ENCODE data around the gene ARHGEF28. TPM values are rescaled to one million over a fixed set of nuclear protein-coding genes. Genes with fewer than 3 reads are reported as not detected.

ARHGEF28 gene
- total and polyA plus RNA-seq, 2 of the 13 experiments (the other 11 are each of a cell fraction or from before 2014, with no cell fraction given): 17.4 to 34.1 TPM

- TF ChIP-seq, protein P1, sequence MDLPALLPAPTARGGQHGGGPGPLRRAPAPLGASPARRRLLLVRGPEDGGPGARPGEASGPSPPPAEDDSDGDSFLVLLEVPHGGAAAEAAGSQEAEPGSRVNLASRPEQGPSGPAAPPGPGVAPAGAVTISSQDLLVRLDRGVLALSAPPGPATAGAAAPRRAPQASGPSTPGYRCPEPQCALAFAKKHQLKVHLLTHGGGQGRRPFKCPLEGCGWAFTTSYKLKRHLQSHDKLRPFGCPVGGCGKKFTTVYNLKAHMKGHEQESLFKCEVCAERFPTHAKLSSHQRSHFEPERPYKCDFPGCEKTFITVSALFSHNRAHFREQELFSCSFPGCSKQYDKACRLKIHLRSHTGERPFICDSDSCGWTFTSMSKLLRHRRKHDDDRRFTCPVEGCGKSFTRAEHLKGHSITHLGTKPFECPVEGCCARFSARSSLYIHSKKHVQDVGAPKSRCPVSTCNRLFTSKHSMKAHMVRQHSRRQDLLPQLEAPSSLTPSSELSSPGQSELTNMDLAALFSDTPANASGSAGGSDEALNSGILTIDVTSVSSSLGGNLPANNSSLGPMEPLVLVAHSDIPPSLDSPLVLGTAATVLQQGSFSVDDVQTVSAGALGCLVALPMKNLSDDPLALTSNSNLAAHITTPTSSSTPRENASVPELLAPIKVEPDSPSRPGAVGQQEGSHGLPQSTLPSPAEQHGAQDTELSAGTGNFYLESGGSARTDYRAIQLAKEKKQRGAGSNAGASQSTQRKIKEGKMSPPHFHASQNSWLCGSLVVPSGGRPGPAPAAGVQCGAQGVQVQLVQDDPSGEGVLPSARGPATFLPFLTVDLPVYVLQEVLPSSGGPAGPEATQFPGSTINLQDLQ (CRISPR knock-in tag; IDR thresholded peaks at IDR 0.05): no peak
- TF ChIP-seq ZNF749 (CRISPR knock-in tag; IDR thresholded peaks at IDR 0.05; ENCODE audit: borderline replicate concordance): no peak
- no peak for TF ChIP-seq ZNF441 (CRISPR knock-in tag; IDR thresholded peaks at IDR 0.05; ENCODE audit: borderline replicate concordance)
- no peak for TF ChIP-seq ZNF780A (CRISPR knock-in tag; IDR thresholded peaks at IDR 0.05)
- no peak for TF ChIP-seq MZF1 (CRISPR knock-in tag; IDR thresholded peaks at IDR 0.05; ENCODE audit: borderline replicate concordance)
- no peak for TF ChIP-seq ZNF329 (CRISPR knock-in tag; IDR thresholded peaks at IDR 0.05; ENCODE audit: low read depth)
- TF ChIP-seq KMT2B (CRISPR knock-in tag; IDR thresholded peaks at IDR 0.05): 0 out of 2 replicates have a peak, but pooled peaks have one; percentile 45
- TF ChIP-seq, protein P2, sequence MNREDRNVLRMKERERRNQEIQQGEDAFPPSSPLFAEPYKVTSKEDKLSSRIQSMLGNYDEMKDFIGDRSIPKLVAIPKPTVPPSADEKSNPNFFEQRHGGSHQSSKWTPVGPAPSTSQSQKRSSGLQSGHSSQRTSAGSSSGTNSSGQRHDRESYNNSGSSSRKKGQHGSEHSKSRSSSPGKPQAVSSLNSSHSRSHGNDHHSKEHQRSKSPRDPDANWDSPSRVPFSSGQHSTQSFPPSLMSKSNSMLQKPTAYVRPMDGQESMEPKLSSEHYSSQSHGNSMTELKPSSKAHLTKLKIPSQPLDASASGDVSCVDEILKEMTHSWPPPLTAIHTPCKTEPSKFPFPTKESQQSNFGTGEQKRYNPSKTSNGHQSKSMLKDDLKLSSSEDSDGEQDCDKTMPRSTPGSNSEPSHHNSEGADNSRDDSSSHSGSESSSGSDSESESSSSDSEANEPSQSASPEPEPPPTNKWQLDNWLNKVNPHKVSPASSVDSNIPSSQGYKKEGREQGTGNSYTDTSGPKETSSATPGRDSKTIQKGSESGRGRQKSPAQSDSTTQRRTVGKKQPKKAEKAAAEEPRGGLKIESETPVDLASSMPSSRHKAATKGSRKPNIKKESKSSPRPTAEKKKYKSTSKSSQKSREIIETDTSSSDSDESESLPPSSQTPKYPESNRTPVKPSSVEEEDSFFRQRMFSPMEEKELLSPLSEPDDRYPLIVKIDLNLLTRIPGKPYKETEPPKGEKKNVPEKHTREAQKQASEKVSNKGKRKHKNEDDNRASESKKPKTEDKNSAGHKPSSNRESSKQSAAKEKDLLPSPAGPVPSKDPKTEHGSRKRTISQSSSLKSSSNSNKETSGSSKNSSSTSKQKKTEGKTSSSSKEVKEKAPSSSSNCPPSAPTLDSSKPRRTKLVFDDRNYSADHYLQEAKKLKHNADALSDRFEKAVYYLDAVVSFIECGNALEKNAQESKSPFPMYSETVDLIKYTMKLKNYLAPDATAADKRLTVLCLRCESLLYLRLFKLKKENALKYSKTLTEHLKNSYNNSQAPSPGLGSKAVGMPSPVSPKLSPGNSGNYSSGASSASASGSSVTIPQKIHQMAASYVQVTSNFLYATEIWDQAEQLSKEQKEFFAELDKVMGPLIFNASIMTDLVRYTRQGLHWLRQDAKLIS (CRISPR knock-in tag; IDR thresholded peaks at IDR 0.05): no peak
- TF ChIP-seq BRCA1 (CRISPR knock-in tag; IDR thresholded peaks at IDR 0.05): no peak
- TF ChIP-seq ATAD3A (CRISPR knock-in tag; IDR thresholded peaks at IDR 0.05): no peak
- no peak for TF ChIP-seq ZKSCAN5 (CRISPR knock-in tag; IDR thresholded peaks at IDR 0.05)
- no peak for TF ChIP-seq ZNF660 (CRISPR knock-in tag; IDR thresholded peaks at IDR 0.05; ENCODE audit: borderline replicate concordance, low read depth)
- no peak for TF ChIP-seq ZSCAN22 (CRISPR knock-in tag; IDR thresholded peaks at IDR 0.05)
- peak; percentile 38; the same call in 1 of the 2 replicates for TF ChIP-seq ZNF607 (CRISPR knock-in tag; IDR thresholded peaks at IDR 0.05; ENCODE audit: borderline replicate concordance)
- peak; percentile 57; the same call in 1 of the 2 replicates for TF ChIP-seq PHF21A (CRISPR knock-in tag; IDR thresholded peaks at IDR 0.05)
- peak; percentile 82 for TF ChIP-seq POGZ (CRISPR knock-in tag; IDR thresholded peaks at IDR 0.05)
- no peak for TF ChIP-seq THAP9 (CRISPR knock-in tag; IDR thresholded peaks at IDR 0.05; ENCODE audit: borderline replicate concordance)
- TF ChIP-seq YY1 (IDR thresholded peaks at IDR 0.05; ENCODE audit: insufficient read depth, insufficient replicate concordance, low read depth, low read length): no peak
- TF ChIP-seq KLF12 (CRISPR knock-in tag; IDR thresholded peaks at IDR 0.05; ENCODE audit: borderline replicate concordance): no peak
- TF ChIP-seq ZNF512 (CRISPR knock-in tag; IDR thresholded peaks at IDR 0.05): no peak
Measured at GRCh38 chr5:73858054-73858453, 232.1 kb downstream of the ARHGEF28 start (continued).
